ENCODE results near the gene RFESD.

DNA sequence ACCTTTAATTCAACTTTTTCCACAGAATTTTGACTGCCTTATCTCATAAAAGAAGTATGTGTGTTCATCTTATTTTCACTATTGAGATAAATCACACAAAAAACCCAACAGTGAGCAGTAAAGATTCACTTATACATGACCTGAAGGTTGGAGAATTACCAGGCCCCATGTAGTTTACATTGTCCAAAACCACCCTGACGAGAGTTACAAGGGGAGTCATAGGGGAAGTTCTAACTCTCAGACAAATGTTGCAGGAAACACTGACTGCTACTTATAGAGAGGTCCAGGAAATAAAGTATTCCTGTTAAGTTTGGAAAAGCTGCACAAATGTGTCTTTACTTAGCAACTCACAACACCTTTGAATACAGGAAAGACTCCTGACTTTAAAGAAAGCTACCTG lies 22.2 kb downstream of the RFESD start:
- no peak for TF ChIP-seq EZH2 (IDR thresholded peaks at IDR 0.05; ENCODE audit: low read depth)
- TF ChIP-seq, protein P1, sequence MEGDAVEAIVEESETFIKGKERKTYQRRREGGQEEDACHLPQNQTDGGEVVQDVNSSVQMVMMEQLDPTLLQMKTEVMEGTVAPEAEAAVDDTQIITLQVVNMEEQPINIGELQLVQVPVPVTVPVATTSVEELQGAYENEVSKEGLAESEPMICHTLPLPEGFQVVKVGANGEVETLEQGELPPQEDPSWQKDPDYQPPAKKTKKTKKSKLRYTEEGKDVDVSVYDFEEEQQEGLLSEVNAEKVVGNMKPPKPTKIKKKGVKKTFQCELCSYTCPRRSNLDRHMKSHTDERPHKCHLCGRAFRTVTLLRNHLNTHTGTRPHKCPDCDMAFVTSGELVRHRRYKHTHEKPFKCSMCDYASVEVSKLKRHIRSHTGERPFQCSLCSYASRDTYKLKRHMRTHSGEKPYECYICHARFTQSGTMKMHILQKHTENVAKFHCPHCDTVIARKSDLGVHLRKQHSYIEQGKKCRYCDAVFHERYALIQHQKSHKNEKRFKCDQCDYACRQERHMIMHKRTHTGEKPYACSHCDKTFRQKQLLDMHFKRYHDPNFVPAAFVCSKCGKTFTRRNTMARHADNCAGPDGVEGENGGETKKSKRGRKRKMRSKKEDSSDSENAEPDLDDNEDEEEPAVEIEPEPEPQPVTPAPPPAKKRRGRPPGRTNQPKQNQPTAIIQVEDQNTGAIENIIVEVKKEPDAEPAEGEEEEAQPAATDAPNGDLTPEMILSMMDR (conservative IDR thresholded peaks at IDR 0.05), result no peak
